Thoracic aorta (tissue), 2 donors: Measurements from ENCODE around the gene CCDC148. TPM values are rescaled to one million over a fixed set of nuclear protein-coding genes. Genes with fewer than 3 reads are reported as not detected.

Experiments used
- ATAC-seq: fragments of 150-250 bp; one replicate; pipeline ENCODE4 v1.8.0; 2017; ENCODE audit warnings: low read depth; ENCODE audit not compliant: insufficient number of reproducible peaks, low FRiP score
- DNase-seq: peaks from one replicate; pipeline ENCODE4 v3.0.0-alpha.2; 2020; ENCODE audit warnings: low spot score
- H3K27ac ChIP-seq, 2 donors: fragments of 200-600 bp; sonication (generic); 1 replicate in 1 of 2; 2 replicates in 1 of 2; pipeline ENCODE4 v1.5.1; 2016; ENCODE audit warnings: mild to moderate bottlenecking in 2 of 2, moderate library complexity in 2 of 2
- H3K27me3 ChIP-seq: fragments of 200-600 bp; sonication (generic); replicated peaks from 2 replicates; pipeline ENCODE4 v1.6.0; 2016; ENCODE audit warnings: mild to moderate bottlenecking; ENCODE audit not compliant: insufficient read depth
- H3K36me3 ChIP-seq: fragments of 200-600 bp; sonication (generic); one replicate; pipeline ENCODE4 v1.5.1; 2016
- H3K4me1 ChIP-seq, 2 donors: fragments of 200-600 bp; sonication (generic); 1 replicate in 1 of 2; 2 replicates in 1 of 2; pipeline versions ENCODE4 v1.5.1 to v1.6.0; 2016; ENCODE audit warnings: low read depth in 2 of 2, mild to moderate bottlenecking in 1 of 2; ENCODE audit not compliant: control insufficient read depth in 1 of 2
- H3K4me3 ChIP-seq: fragments of 200-600 bp; sonication (generic); 2 replicates; pipeline ENCODE4 v1.5.1; 2016; ENCODE audit warnings: mild to moderate bottlenecking
- H3K9me3 ChIP-seq: fragments of 200-600 bp; sonication (generic); 2 replicates; pipeline ENCODE4 v1.5.1; 2016
- CTCF ChIP-seq: fragments of 200-600 bp; sonication (generic); IDR thresholded peaks from one replicate; pipeline ENCODE4 v1.5.1; 2019; ENCODE audit warnings: antibody characterized with exemption
- total RNA-seq, 2 donors: library from RNA; depleted of rRNA; stranded (reverse); fragments of >200 nt; gene quantifications; one replicate each; pipeline versions ENCODE4 v1.1.0 to v1.2.3, GENCODE V29; 2016

CCDC148 gene
- total RNA-seq, 2 donors from 2014 or later = 0.71 TPM; not detected in 1

- Histone ChIP-seq H3K36me3 (no peaks in the 10 kb centered on the region), H3K4me1 (peaks cover 0 to 6% of the 10 kb centered on the region in 2 donors), H3K9me3 (no peaks in the 10 kb centered on the region), H3K27me3 (no peaks in the 10 kb centered on the region), H3K4me3 (no peak overlapping the region), H3K27ac (no peak overlapping the region)
- DNase-seq (no peak), ATAC-seq (no peak)
- TF ChIP-seq CTCF = no peak
These were observed 263.8 kb downstream of the CCDC148 start for GRCh38 chr2:158192515-158193443.

- Histone ChIP-seq H3K27ac (no peak overlapping the region), H3K27me3 (no peaks in the 10 kb centered on the region), H3K36me3 (no peaks in the 10 kb centered on the region), H3K9me3 (no peaks in the 10 kb centered on the region), H3K4me3 (peak overlapping the region; percentile 56), H3K4me1 (peaks cover 0 to 6% of the 10 kb centered on the region in 2 donors)
- DNase-seq = no peak
- no peak for ATAC-seq
- no peak for TF ChIP-seq CTCF
These were observed 265.3 kb downstream of the CCDC148 start for GRCh38 chr2:158191076-158191895.

- ATAC-seq (no peak), DNase-seq (no peak)
- no peak for TF ChIP-seq CTCF
- no peaks in the 10 kb centered on the region for H3K36me3 ChIP-seq
- H3K4me3 ChIP-seq = no peak overlapping the region
- H3K27me3 ChIP-seq = no peaks in the 10 kb centered on the region
- H3K9me3 ChIP-seq = no peaks in the 10 kb centered on the region
- no peak overlapping the region for H3K27ac ChIP-seq
- peaks cover 0 to 6% of the 10 kb centered on the region in 2 donors for H3K4me1 ChIP-seq
These were observed 267.0 kb downstream of the CCDC148 start for GRCh38 chr2:158189526-158189925.

- Histone ChIP-seq H3K9me3 (no peaks in the 10 kb centered on the region), H3K4me1 (peaks cover 0 to 6% of the 10 kb centered on the region in 2 donors), H3K4me3 (no peak overlapping the region), H3K27me3 (no peaks in the 10 kb centered on the region), H3K27ac (no peak overlapping the region), H3K36me3 (no peaks in the 10 kb centered on the region)
- ATAC-seq (no peak), DNase-seq (no peak)
- TF ChIP-seq CTCF = no peak
These were observed 268.6 kb downstream of the CCDC148 start for GRCh38 chr2:158187908-158188307.
